GM13977 (cell line): ENCODE measurements around the gene PRAMEF11.
"Not testable (repeated sequence)": the region's sequence is repeated elsewhere in the genome, so short reads cannot be mapped to it uniquely, and the experiment has no call there.

ENCODE experiments used
- DNase-seq: peaks from one replicate; pipeline ENCODE4 v3.0.0; 2012; ENCODE audit warnings: low spot score
- CTCF ChIP-seq: IDR thresholded peaks from 2 replicates; pipeline ENCODE4 v1.5.1; 2012; ENCODE audit warnings: mild to moderate bottlenecking, control low read depth; ENCODE audit not compliant: insufficient read depth; ENCODE audit errors: extremely low read depth, missing control alignments
- in situ Hi-C: fragments of 300-500 bp; cut with MboI; formaldehyde crosslinking; loops from one replicate; pipeline ENCODE4 v1.12.0; 2022; ENCODE audit warnings: low sequenced_read_pairs, low pct_unique_long_range_greater_than_20kb, mixed read lengths, inconsistent platforms; ENCODE audit not compliant: unreplicated experiment

Gene PRAMEF11

DNA sequence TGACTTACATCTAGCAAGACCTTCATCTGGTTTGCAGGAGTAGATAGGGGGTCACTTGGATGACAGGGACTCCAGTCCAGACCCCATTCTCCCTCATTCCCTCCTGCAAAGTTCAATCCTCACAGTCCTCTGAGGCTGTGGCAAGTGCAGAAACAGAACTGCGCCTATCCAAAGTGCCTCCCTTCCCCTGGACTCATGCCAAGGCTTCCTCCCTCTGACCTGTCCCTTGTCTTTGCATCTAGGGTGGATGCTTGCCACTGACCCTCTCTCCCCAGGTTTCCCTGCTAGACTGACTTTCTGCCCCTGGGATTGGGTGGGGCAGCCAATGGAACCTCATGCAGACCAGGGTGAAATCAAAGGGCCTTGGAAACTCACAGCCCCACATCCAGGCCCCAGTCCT lies 21.3 kb downstream of the PRAMEF11 start:
- DNase-seq: no peak
- no peak for TF ChIP-seq CTCF
- in situ Hi-C loops: no loop called here

DNA sequence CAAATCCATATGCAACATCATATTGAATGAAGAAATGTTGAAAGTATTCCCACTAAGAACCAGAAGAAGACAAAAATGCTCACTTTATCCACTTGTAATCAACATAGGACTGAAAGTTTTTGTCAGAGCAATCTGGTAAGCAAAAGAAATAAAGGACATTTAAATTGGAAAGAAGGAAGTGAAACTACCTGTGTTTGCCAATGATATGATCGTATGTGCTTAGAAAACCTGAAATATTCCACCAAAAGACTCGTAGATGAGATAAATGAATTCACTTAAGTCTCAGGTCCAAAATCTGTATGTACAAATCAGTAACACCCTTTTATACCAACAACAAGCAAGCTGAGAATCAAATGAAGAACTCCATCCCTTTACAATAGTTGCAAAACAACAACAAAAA lies 31.5 kb downstream of the PRAMEF11 start:
- in situ Hi-C loops: no loop called here
- no peak for DNase-seq
- TF ChIP-seq CTCF: no peak

GRCh38 chr1:12798911-12799310 lies 32.3 kb downstream of the PRAMEF11 start:
- in situ Hi-C loops: no loop called here
- DNase-seq: no peak
- TF ChIP-seq CTCF: no peak

- in situ Hi-C loops, DNase-seq: not testable (repeated sequence)
Observed at GRCh38 chr1:12791097-12791496, 40.1 kb downstream of the PRAMEF11 start, which contains the start of gene PRAMEF1. Gene PRAMEF1, plus strand, starts transcription at chr1:12791397. Its CDS starts 1,831 bp downstream, at chr1:12793228.

DNA sequence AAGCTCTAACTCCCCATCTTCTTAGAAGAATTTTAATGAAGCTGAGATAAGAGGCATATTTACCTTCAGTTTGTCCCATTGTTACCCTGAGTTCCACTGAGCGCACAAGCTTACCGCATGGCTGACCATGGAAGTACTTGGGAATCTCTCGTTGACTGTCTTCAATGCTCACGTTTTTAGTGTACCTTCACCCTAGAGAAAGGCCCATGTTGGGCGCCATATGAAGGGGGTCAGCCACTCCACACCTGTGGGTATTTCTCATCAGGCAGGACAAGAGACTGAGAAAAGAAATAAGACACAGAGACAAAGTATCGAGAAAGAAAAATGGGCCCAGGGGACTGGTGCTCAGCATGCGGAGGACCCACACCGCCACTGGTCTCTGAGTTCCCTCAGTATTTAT lies 46.5 kb downstream of the PRAMEF11 start:
- in situ Hi-C loops, DNase-seq: not testable (repeated sequence)

- peak; percentile 29 for TF ChIP-seq CTCF
- in situ Hi-C loops, DNase-seq: not testable (repeated sequence)
Observed at GRCh38 chr1:12783783-12784182, 47.4 kb downstream of the PRAMEF11 start.

DNA sequence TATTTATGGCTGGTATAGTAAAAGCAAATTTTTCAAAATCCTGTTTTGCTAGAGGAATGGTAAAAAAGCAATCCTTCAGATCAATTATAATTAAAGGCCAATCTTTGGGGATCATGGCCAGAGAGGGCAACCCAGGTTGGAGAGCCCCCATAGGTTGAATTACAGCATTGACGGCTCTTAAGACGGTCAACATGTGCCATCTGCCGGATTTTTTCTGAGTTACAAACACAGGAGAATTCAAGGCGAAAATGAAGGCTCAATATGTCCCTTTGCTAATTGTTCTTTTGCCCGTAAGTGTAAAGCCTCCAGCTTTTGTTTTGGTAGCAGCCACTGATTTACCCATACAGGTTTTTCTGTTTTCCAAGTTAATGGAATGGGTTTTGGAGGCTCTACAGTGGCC lies 49.7 kb downstream of the PRAMEF11 start:
- DNase-seq, in situ Hi-C loops: not testable (repeated sequence)

- in situ Hi-C loops: no loop called here
- DNase-seq: no peak
- TF ChIP-seq CTCF: no peak
Observed at GRCh38 chr1:12778907-12779306, 52.3 kb downstream of the PRAMEF11 start.
